Right ventricle myocardium inferior (tissue), 1 donor: ENCODE results near the gene JHY. TPM values are rescaled to one million over a fixed set of nuclear protein-coding genes. Genes with fewer than 3 reads are reported as not detected.
A peak's percentile ranks its signal among the peaks of the same experiment; 100 is the strongest.

Experiments
- ATAC-seq: fragments of 200-7000 bp; cut with Tn5 transposase; one replicate; pipeline ENCODE4 v1.9.1; 2020; ENCODE audit warnings: mild to moderate bottlenecking, moderate library complexity
- DNase-seq: peaks from one replicate; pipeline ENCODE4 v3.0.0; 2021; ENCODE audit errors: missing footprints
- intact Hi-C: fragments of 100-400 bp; cut with DNase I; formaldehyde crosslinking; loops from one replicate; pipeline ENCODE4 v1.11.0; 2022
- total RNA-seq: library from RNA; stranded (reverse); fragmentation: NEBNext Ultra II Directional; extraction: Animal tissue kit (Norgen Biotek cat#: 25700); gene quantifications from one replicate; pipeline ENCODE4 v1.2.1, GENCODE V29; 2021
- donor health status: DM: no; HTN: yes; CAD: no; lungs with severe emphysema.

The JHY gene
- total RNA-seq, 1 donor from 2014 or later, result 2.1 TPM

DNA sequence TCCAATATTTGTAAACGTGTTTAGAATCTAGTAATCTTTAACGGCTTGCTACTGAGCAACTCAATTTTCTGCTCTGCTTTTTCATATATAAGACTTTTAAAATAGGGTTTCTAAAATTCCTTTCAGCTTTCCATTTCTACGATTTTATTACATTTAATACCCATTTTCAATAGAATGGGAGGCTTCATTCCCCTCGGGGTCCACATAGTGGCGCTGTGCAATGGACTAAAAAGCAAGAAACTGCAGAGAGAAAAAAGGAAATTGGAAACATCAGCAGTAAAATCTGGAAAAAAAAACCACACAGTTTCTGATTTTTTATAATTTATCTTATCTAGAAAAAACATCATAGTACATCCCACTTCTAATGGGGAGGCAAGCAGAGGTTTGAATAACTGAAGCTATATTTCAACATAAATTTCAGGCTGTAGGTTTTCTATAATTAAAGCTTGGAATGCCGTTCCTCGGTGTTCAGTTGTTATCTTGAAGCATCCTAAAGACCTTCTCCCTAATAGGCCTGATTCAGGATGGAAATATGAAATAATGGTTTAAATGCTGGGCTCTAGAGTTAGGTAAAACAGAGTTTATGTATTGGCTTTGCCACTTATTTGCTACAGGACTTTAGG, 18.7 kb upstream of the JHY start:
- no peak for DNase-seq
- no peak for ATAC-seq
- intact Hi-C loops, result loop anchor here (2.0 kb wide), 1 partner anchor 159 kb away; no protein-coding TSS in a partner anchor

DNA sequence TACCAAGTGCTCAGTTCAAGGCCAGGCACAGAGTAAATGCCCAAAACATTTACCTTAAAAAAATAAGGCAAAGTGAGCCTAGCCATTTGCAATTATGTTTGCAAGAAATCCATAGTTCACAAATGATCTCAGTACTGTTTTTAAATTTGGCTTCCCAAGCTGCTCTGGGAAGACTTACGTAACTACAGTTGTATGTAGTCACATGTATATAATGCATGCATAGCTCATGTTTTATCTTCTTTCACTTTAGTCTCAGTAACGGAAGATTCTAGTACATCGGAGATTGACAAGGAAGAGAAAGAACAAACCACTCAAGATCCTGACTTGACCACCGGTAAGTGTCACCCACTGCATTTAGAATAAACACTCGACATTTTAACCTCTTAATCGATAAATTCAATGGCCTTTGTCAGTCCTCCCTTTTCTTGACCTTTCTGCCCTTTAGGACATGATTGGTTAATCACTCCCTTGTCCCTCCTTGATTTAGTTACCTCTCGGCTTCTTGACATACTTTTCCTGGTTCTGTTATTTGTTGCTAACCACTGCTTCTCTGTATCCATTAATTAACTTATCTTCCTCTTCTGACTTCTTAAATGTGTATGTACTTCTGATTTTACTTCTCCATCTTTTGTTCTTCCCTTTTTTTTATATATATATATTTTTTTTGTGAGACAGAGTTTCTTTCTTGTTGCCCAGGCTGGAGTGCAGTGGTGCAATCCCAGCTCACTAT, 18.0 kb upstream of the JHY start:
- ATAC-seq (no peak), DNase-seq (no peak)
- intact Hi-C loops, result no loop called here

DNA sequence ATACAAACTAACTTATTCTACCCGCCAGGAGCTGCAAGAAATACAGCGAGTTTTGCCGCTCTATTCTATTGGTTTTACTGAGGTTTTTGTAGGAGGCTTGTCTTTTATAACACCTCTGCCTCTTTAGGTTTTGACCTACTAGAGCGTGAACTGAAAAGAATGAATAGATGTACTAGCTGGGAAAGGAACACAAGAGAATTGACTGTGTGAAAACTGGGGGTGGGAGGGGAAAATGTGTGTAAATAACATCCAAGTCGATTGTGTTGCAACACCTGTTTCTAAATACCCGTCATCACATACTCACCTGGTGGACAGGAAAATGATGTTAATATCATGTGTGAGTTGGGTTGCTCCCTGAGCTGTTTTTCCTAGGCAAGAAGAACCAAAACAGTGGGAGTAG, 12.9 kb upstream of the JHY start:
- intact Hi-C loops, result no loop called here
- no peak for DNase-seq
- no peak for ATAC-seq

DNA sequence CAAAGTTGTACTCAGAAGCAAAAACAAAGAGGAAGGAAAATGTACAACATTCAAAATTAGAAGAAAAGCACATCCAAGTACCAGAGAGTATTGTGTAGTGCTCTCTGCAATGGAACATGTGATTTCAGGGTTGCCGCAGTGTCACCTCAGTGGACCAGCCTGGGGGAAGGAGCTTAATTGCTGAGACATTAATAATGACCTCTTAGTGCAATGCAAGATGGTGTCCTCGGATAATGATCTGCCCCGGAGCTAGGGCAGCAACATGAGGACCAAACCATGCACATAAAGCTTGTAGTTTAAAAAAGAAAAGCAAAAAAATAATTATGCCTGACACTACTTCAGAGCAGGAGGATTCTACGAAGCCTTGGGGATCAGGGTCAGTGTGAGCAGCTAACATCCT, 11.3 kb upstream of the JHY start:
- intact Hi-C loops, result no loop called here
- no peak for DNase-seq
- ATAC-seq, result no peak

DNA sequence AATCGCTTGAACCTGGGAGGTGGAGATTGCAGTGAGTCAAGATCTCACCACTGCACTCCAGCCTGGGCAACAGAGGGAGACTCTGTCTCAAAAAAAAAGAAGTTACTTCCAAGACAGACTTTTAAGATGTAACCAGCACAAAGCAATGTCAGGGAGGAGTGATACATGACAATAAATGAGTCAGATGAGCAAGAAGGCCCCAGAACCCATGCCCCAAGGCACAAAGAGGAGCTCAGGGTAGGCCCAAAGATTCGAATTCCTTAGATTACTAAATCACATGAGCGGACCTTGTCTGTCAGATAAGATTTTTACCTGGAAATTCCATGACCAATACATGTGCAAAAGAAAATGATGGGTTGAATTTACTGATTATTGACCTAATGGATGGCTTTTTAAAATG, 10.5 kb upstream of the JHY start:
- no peak for ATAC-seq
- intact Hi-C loops, result no loop called here

DNA sequence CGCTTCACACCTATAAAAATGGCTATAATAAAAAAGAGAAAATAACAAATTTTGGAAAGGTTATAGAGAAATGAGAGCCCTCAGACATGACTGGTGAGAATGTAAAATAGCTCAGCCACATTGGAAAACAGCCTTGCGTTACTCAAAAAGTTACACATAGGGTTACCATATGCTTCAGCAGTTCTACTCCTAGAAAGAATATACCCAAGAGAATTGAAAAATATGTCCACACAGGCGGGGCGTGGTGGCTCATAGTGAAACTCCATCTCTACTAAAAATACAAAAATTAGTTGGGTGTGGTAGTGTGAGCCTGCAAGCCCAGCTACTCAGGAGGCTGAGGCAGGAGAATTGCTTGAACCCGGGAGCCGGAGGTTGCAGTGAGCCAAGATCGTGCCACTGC, 7.6 kb upstream of the JHY start:
- ATAC-seq (no peak), DNase-seq (no peak)
- intact Hi-C loops, result no loop called here

More for the DNA sequence above, 10.5 kb upstream of the JHY start:
- no peak for DNase-seq

DNA sequence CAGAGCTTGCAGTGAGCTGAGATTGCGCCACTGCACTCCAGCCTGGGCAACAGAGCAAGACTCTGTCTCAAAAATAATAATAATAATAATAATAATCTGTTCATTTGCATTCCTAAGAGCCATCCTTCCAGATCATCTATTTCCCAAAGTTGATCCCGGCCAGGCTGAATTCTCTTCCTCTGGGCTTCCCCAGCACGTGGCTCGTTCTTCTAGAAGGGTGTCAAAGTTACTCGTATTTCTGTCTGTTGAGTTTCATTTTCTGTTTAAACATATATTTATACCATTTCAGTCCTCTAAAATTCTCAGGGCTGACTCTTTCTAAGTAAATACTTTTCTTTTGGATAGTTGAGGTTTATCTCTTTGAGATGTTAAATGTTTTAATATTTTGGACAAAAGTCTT, 4.8 kb upstream of the JHY start:
- intact Hi-C loops, result no loop called here
- DNase-seq, result no peak
- no peak for ATAC-seq

DNA sequence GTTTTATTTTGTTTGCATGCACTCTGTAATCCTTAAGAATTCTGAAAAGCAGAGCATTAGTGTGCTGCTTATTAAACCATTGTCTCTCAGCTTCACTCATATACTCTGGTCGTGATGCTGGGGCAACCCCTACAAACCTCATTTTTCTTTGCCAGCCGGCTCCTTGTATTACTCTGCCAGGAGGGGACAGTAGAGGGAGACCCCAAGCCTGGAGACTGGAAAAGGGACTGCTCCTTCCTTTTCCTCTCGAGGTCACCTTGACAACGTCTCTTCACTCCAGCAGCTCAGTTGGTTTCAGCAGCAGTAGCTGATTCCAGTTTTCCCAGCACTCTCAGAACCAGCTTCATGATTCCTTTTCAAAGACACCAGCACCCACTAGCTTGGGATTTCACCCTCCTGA, 2.8 kb upstream of the JHY start:
- ATAC-seq (no peak), DNase-seq (no peak)
- intact Hi-C loops, result no loop called here

DNA sequence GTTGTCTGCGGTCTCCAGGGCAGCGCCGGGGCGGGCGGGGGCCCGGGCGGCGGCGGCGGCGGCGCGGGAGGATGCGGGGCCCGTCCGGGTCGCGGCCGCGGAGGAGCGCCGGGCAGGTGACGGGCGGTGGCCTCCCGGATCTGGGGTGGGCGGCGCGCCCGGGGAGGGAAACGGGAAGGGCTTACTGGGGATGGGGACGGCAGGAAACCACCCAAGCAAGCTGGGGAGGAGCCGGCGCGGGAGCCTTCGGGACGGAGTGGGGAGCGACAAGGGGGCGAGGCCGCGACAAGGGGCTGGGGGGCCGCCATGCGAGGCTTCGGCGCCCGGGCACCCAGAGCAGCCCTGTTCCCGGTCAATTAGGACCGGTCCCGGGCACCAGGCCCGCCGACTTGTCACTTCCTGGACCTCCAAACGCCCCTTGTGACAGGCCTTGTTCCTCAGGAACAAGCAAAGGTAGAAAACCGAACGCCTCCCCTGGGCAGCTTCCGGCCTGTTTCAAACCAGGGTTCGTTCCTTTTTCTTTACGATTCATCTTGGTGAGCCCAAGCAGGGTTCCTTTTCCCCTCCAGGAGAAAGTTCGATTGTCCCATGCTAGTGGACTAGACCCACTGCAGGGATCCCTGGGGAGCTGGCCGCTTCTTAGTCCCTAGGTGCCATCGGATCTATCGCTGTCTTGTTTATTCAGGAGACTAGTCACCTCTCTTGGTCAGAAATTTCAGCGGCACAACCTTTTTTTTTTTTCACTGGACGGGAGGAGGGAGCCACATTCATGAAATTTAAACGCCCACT, 492 bp downstream of the JHY start:
- ATAC-seq, result peak; percentile 72
- peak; percentile 81 for DNase-seq
- intact Hi-C loops, result no loop called here

DNA sequence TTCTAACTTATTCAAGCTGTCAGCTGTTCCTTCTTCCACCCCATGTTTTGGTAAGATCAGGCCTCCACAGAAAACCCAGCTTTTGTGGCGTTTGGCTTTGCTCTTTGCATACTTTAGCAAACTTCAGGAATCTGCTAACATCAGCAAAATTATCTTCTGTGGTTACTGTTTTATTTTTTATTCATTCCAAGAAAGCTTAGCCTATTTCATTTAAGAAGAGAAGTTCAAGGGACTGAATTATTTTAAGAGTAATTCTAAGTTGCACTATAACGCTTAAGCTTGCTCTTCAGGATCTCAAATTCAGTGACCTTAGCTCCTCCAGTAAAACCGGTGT, 1.1 kb downstream of the JHY start:
- DNase-seq (no peak), ATAC-seq (peak; percentile 20)
- intact Hi-C loops, result no loop called here

DNA sequence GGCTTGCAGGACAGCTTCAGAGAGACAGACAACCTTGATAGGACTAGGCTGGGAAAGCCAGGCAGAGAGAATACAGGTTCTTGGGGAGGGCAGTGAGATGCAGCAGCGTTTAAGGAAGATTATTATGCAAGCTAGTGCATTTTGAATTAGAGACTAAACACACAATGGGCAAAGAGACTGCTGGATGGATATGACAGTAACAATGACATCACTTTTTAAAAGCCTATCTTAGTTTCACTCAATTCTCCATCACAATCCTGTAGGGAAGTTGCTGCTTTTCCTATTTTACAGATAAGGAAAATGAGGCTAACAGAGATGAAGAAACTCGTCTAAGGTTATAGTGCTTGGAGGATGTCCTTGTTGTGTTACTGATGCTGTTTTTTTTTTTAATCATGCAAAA, 5.6 kb downstream of the JHY start:
- no peak for ATAC-seq
- DNase-seq, result no peak
- intact Hi-C loops, result no loop called here

DNA sequence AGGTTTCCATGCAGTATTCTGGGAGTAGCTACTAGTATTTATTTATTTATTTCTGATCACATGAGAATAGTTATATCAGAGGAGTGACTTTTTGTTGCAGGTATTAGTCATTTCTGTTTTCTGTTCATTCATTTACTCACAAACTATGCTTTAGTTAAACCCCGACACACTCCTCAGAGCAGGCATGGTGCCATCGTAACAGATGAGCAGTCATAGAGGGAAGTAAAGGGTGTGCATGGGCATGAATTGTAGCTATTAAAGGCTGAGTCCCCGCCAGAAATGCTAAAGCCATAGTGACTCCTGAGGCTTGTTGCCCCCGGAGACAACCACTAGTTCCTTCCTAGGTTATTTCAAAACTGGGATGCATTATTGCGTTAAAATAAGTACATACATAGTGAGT, 10.6 kb downstream of the JHY start:
- intact Hi-C loops, result no loop called here
- DNase-seq, result no peak
- ATAC-seq, result no peak

DNA sequence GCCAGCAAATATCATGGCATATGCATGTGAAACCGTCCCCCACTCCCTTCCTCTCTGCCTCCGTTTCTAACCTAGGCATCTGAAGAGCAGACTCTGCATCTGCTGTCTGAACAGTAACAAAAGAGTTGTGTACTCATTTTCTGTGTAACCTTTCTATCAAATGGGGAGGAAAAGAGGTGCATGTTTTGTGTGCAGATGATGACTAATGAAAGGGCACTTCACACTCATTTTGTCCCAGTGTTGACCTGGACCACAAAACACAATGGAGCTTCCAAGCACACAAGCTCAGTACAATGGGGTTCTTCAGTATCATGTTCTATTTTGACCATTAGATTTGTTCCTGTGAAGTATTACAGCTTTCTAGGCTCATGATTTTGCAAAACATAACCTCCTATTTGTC, 13.0 kb downstream of the JHY start:
- intact Hi-C loops, result no loop called here
- DNase-seq (no peak), ATAC-seq (no peak)

DNA sequence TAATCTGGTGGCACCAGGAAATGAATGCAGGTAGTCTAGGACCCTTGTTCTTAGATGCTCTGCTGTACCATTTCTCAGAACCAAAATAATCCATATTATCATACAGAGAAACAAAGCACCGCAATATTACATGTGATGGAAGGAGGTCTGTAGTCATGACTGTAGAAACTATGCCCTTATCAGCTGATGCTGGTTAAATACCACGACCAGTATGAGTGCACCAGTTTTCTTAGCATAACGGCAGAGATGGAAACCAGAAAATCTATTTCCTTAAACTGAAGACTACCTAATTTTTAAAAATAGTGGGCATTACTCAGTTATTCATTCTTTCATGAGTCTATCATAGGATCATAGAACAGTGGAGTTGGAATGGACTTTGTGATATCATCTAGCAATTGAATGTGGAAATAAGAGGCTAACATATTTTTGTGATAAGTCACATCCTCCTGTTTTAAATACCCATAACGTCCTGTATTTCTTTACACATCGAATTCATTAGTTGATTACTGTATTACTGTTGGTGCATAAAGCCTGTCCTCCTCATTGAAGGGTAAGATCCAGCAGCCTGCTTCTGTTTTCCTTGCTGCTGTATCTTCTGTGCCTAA, 15.1 kb downstream of the JHY start:
- DNase-seq (no peak), ATAC-seq (no peak)
- intact Hi-C loops, result no loop called here

DNA sequence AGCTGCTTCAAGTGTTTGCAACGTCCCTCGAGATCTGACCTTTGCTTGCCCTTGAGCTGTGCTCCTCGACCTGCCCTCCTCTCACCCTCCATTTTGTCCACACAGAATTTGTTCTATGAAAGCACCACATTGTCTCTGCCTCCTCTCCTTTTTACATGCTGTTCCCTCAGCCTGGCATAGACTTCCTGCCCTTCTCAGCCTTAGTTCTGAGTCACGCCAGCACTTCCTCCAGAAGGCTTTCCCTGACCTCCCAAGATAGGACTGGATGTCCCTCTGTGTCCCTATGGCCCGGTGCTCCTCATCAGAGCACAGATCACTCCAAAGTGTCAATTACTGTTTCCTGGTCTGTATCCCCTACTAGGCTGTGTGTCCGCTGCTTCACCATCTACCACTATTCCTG, 16.2 kb downstream of the JHY start:
- ATAC-seq (no peak), DNase-seq (no peak)
- intact Hi-C loops, result no loop called here

DNA sequence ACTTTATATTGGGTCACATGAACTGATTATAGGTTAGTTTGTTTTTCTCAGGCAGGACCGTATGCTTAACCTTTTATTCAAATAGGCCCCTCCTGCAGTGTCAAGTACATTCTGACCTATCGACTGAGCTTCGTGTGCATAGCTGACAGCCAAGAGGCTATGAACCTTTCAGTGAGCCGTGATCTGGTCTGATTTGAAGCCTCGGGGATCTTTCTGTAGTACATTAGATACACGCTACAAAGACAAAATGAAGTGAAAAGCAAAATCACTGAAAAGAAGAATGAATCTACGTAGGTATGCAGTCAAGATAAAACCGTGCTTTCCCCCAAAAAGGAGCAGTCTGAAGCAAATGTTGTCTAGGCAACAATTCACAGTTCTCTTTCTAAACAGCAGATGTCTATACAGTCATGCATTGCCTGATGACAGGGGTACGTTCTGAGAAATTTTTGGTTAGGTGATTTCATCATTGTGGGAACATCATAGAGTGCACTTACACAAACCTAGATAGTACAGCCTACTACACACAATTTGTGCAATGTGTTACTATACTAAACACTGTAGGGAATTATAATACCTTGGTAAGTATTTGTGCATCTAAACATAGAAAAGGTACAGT, 18.1 kb downstream of the JHY start:
- no peak for DNase-seq
- no peak for ATAC-seq
- intact Hi-C loops, result no loop called here

DNA sequence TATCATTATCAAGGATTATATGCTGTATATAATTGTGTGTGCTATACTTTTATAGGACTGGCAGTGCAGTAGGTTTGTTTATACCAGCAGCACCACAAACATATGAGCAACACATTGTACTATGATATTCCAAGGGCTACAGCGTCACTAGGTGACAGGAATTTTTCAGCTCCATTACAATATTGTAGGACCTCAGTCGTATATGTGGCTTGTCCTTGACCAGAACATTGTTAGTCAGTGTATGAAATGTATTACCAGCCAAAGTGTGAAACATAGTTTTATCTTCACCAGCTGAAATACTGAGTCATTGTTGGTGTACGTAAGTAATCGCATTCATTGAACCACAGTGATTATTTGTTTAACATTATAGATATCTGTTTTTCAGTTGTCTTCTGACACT, 20.4 kb downstream of the JHY start:
- DNase-seq, result no peak
- intact Hi-C loops, result no loop called here
- no peak for ATAC-seq

DNA sequence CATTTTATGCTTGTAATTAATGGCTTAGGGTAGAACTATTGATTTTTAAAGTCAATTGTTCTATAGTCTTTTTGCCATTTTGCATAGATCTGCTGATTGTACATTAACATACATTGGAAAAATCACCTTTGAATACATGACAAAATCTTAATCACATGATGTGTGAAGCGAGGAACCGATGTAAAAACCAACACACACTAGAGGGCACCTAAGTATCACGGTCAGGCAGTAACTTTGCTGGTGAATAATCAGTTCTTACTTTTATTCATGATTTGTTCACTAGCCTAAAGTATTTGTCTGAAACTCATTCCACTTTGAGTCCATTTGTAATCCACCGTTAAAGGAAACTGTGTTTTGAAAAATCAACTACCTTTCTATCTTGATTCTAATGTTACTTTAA, 28.2 kb downstream of the JHY start:
- no peak for ATAC-seq
- DNase-seq, result no peak
- intact Hi-C loops, result loop anchor here (2.0 kb wide), 1 partner anchor 110 kb away; no protein-coding TSS in a partner anchor

DNA sequence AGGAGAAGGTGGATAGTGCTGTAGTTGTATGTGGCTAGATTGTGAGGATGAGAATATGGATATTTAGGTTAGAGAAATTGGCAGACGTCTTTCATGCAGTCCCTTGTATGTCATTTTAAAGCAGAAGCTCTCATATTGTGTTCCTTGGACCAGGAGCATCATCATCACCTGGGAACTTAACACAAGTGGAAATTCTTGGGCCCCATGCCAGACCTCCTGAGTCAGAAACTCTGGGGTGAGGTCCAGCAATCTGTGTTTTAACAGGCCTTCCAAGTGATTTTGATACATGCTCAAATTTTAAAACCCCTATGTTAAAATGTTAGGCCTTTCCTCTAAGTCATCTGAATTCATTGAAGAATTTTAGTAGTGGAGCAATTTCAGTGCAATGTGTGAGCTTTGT, 34.8 kb downstream of the JHY start:
- intact Hi-C loops, result no loop called here
- DNase-seq (no peak), ATAC-seq (no peak)
